Ovary (tissue), 9 donors: ENCODE results near the gene COQ10A. TPM values are rescaled to one million over a fixed set of nuclear protein-coding genes. Genes with fewer than 3 reads are reported as not detected.

Source experiments
- DNase-seq, 5 donors: peaks; one replicate each; pipeline ENCODE4 v3.0.0-alpha.2; 2019 to 2020
- H3K27ac ChIP-seq, 2 donors: fragments of 200-600 bp; one replicate each; pipeline versions ENCODE4 v1.5.1 to v1.8.0; 2019 to 2022
- H3K27me3 ChIP-seq: fragments of 200-600 bp; one replicate; pipeline ENCODE4 v1.8.0; 2022
- H3K36me3 ChIP-seq: fragments of 200-600 bp; sonication (generic); one replicate; pipeline ENCODE4 v1.5.1; 2019
- H3K4me1 ChIP-seq: one replicate; pipeline ENCODE4 v1.8.1; 2013; ENCODE audit warnings: mild to moderate bottlenecking, moderate library complexity; ENCODE audit not compliant: insufficient read depth
- H3K4me3 ChIP-seq: fragments of 200-600 bp; sonication (generic); one replicate; pipeline ENCODE4 v1.5.1; 2017
- H3K9me3 ChIP-seq, 2 donors: fragments of 200-600 bp in 1 of 2; sonication (generic) in 1 of 2; one replicate each; pipeline versions ENCODE4 v1.5.1 to v1.8.1; 2013 to 2019; ENCODE audit warnings: mild to moderate bottlenecking in 1 of 2, moderate library complexity in 1 of 2
- EP300 ChIP-seq: sonication (generic); formaldehyde crosslinking; IDR thresholded peaks from one replicate; pipeline ENCODE4 v1.6.1; 2017; ENCODE audit warnings: antibody characterized with exemption
- POLR2A ChIP-seq: fragments of 450-650 bp; IDR thresholded peaks from one replicate; pipeline ENCODE4 v1.6.1; 2017; ENCODE audit warnings: antibody characterized with exemption, mild to moderate bottlenecking, moderate library complexity
- WGBS, 3 donors: extraction: QIAGEN DNeasy Blood & Tissue Kit in 1 of 3; methylation state at CpG; one replicate each; pipeline versions ENCODE4 v1.1.5 to v1.1.7; 2013 to 2017; 5-methylcytosine and 5-hydroxymethylcytosine counted together
- intact Hi-C, 4 donors: fragments of 100-400 bp; cut with DNase I; formaldehyde crosslinking; loops; one replicate each; pipeline versions ENCODE4 v1.11.0 to v1.15.1; 2022 to 2023
- polyA plus RNA-seq, 2 donors: library from polyadenylated mRNA; stranded (reverse); fragments of 200-250 nt in 1 of 2; fragments of 350-450 nt in 1 of 2; fragmentation: Illumina TruSeq in 1 of 2; extraction: RNeasy Lipid Tissue Mini Kit (QIAGEN cat#74804) in 1 of 2; gene quantifications; one replicate each; pipeline ENCODE4 v1.2.3, GENCODE V29; 2013 to 2014
- total RNA-seq, 7 donors: library from RNA; depleted of rRNA in 2 of 7; stranded (reverse); fragments of >200 nt in 2 of 7; fragmentation: NEBNext Ultra II Directional in 3 of 7; extraction: Animal tissue kit (Norgen Biotek cat#: 25700) in 3 of 7; gene quantifications; one replicate each; pipeline versions ENCODE4 v1.1.0 to v1.2.4, GENCODE V29; 2016 to 2023
- TF ChIP-seq, protein P1 (sequence below), 3 donors: fragments of 450-650 bp in 2 of 3; fragments of 200-600 bp in 1 of 3; IDR thresholded peaks; one replicate each; pipeline versions ENCODE4 v1.5.1 to v1.8.0; 2016 to 2022; ENCODE audit warnings: antibody characterized with exemption in 3 of 3, mild to moderate bottlenecking in 1 of 3
- donor health status: DM: no; HTN: no; CAD: no; lungs with moderate emphysema.
- donor health status: DM: no; HTN: no; CAD: no.
- donor health status: Bipolar disorder and iron deficiency.
- donor health status: DM: yes; HTN: yes; CAD: no.
- donor health status: DM: no; HTN: no; CAD: no.
- donor health status: DM: yes; HTN: yes; CAD: no.

Gene COQ10A
- total and polyA plus RNA-seq, 9 donors = 11.3 to 31.1 (median 14.9) TPM

DNA sequence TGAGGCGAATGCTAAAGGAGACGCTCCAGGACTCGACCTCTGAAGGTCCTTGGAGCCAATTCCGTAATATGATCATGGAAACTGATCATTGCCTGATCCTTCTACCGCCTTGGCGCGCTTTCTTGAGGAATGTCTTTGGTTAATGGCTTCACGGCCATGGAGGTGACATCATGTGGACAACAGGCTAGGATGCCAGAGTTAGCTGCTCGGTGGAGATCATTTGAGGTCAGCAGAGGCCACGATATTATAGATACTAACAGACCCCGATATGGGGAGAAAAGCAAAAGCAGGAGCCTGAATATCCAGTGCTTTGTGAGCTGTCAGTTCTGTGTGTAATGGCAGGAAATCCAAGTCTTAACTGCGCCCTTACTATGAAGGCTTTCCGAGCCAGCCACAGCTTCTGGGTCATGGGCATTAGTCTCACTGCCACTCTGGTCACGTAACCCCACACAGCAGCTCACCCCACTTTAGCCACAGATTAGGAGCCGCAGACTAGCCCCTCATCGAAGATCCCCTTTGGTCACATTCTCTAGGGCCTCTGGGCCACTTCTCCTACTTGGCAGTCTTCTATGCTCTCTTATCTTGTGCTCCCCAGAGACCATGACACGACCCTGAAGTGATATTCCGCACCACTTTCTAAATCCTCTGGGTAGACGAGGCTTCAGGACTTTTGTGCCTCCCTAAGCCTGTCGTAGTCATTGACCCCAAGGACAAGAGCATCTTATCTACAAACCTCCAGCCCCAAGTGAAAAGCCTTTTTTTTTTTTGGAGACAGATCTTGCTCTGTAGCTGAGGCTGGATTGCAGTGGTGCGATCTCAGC lies 34.1 kb downstream of the COQ10A start:
- intact Hi-C loops = no loop called here
- H3K27ac ChIP-seq = peak overlapping the region; percentile 53 to 89
- DNase-seq = peak in 1 of 5 donors; percentile 36

DNA sequence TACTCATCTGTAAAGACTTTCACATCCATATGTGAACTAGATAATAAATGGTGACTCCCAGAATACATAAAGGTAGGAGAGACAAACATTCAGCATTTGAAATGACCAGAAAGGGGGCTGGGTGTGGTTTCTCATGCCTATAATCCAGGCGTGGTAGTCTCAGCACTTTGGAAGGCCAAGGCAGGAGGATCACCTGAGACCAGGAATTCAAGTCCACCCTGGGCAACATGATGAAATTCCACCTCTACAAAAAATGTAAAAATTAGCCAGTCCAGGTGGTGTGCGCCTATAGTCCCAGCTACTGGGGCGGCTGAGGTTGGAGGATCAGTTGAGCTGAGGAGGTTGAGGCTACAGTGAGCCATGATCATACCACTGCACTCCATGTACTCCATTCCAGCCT lies 37.5 kb downstream of the COQ10A start:
- Histone ChIP-seq H3K9me3 (no peaks in the 10 kb centered on the region), H3K4me3 (no peak overlapping the region), H3K36me3 (no peaks in the 10 kb centered on the region), H3K27ac (no peak overlapping the region), H3K27me3 (no peaks in the 10 kb centered on the region), H3K4me1 (peaks cover 6% of the 10 kb centered on the region)
- no peak for DNase-seq
- no peak for TF ChIP-seq POLR2A
- TF ChIP-seq, protein P1, sequence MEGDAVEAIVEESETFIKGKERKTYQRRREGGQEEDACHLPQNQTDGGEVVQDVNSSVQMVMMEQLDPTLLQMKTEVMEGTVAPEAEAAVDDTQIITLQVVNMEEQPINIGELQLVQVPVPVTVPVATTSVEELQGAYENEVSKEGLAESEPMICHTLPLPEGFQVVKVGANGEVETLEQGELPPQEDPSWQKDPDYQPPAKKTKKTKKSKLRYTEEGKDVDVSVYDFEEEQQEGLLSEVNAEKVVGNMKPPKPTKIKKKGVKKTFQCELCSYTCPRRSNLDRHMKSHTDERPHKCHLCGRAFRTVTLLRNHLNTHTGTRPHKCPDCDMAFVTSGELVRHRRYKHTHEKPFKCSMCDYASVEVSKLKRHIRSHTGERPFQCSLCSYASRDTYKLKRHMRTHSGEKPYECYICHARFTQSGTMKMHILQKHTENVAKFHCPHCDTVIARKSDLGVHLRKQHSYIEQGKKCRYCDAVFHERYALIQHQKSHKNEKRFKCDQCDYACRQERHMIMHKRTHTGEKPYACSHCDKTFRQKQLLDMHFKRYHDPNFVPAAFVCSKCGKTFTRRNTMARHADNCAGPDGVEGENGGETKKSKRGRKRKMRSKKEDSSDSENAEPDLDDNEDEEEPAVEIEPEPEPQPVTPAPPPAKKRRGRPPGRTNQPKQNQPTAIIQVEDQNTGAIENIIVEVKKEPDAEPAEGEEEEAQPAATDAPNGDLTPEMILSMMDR (IDR thresholded peaks at IDR 0.05) = no peak
- intact Hi-C loops = no loop called here
- 91 to 95% (median 93%) methylated on average over 3 of the region's 3 CpGs for whole genome bisulfite sequencing, 3 donors

More for the DNA sequence above, 34.1 kb downstream of the COQ10A start:
- peaks cover 13% of the 10 kb centered on the region for H3K4me1 ChIP-seq
- H3K9me3 ChIP-seq = no peaks in the 10 kb centered on the region
- H3K36me3 ChIP-seq = no peaks in the 10 kb centered on the region
- TF ChIP-seq EP300 (no peak), POLR2A (no peak)
- TF ChIP-seq, protein P1 (IDR thresholded peaks at IDR 0.05) = no peak
- peak overlapping the region; percentile 99 for H3K4me3 ChIP-seq
- H3K27me3 ChIP-seq = no peaks in the 10 kb centered on the region
- 30 to 33% (median 31%) methylated on average over 21 of the region's 21 CpGs for WGBS, 3 donors

DNA sequence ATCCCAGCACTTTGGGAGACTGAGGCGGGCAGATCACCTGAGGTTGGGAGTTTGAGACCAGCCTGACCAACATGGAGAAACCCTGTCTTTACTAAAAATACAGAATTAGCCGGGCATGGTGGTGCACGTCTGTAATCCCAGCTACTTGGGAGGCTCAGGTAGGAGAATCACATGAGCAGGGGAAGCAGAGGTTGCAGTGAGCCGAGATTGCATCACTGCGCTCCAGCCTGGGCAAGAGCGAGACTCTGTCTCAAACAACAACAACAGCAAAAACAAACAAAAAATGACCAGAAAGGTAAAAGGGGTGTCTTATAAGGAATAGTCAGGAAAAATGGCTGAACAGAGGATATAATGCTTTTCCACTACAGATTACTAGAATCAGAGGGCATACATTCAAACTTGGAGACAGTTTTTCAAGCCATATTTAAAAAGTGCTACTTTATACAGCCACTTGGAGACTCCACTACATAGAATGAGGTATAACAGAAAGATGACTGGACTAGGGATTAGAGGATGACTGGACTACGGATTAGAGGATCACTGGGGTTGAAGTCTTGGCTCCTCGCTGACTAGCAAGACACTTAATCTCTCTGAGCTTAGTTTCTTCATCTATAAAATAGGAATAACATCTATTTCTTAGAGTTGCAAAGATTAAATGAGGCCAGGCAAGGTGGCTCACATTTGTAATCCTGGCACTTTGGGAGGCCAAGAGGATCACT lies 38.3 kb downstream of the COQ10A start:
- H3K36me3 ChIP-seq = no peaks in the 10 kb centered on the region
- H3K27me3 ChIP-seq = no peaks in the 10 kb centered on the region
- TF ChIP-seq POLR2A = no peak
- no peak for TF ChIP-seq EP300
- TF ChIP-seq, protein P1 (IDR thresholded peaks at IDR 0.05) = no peak
- no peak overlapping the region for H3K27ac ChIP-seq
- no peak overlapping the region for H3K4me3 ChIP-seq
- peaks cover 6% of the 10 kb centered on the region for H3K4me1 ChIP-seq
- WGBS, 3 donors = 88 to 95% (median 89%) methylated on average over 8 of the region's 8 CpGs
- intact Hi-C loops = no loop called here
- no peak for DNase-seq
- no peaks in the 10 kb centered on the region for H3K9me3 ChIP-seq

DNA sequence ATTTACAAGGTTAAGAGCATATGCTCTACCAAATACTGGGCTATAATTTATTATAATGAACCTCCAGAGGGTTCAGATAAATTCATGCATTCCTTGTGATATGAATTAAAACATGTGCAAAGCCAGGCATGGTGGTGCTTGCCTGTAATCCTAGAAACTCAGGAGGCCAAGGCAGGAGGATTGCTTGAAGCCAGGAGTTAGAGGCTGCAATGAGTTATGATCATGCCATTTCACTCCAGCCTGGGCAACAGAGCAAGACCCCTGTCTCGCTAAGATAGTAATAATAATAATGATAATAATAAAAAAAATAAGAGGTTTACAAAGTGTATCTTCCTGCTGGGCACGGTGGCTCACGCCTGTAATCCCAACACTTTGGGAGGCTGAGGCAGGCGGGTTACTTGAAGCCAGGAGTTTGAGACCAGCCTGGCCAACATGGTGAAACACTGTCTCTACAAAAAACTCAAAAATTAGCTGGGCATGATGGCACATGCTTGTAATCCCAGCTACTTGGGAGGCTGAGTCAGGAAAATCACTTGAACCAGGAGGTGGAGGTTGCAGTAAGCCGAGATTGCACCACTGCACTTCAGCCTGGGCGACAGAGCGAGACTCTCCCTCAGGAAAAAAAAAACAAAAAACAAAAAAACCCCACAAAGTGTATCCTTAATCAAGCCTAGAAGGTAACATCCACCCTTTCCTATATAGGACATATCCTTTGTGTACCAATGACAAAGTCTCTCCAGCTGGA lies 40.7 kb downstream of the COQ10A start:
- Histone ChIP-seq H3K9me3 (no peaks in the 10 kb centered on the region), H3K36me3 (no peaks in the 10 kb centered on the region), H3K27ac (no peak overlapping the region), H3K4me3 (no peak overlapping the region), H3K4me1 (no peaks in the 10 kb centered on the region), H3K27me3 (no peaks in the 10 kb centered on the region)
- 92 to 95% (median 94%) methylated on average over 7 of the region's 7 CpGs for WGBS, 3 donors
- no peak for TF ChIP-seq EP300
- TF ChIP-seq POLR2A = no peak
- TF ChIP-seq, protein P1 (IDR thresholded peaks at IDR 0.05) = no peak
- DNase-seq = no peak
- intact Hi-C loops = no loop called here
